Measurements from ENCODE around the gene RPS6KA1.
"Not testable (repeated sequence)": the region's sequence is repeated elsewhere in the genome, so short reads cannot be mapped to it uniquely, and the experiment has no call there.

Gene RPS6KA1

DNA sequence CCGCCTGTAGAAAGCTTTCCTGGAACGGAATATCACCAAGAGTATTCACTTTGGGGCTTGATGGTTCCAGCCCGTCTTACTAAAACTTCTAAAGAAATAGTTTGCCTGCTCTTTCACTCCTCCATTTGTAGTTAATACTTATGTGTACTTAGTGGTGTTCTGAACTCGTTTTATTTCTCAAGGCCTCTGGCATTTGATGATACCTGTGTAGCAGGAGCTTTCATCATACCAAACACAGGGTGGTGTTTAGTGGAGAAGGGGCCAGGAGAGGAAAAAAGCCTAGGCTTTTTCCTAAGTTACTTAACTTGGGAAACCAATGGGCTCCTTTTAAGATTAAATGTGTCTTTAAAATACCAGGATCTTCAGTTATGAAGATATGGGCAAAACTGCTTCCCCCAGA is 74.3 kb downstream of the RPS6KA1 start:
- DNase-seq, result no peak

- no peak for DNase-seq
These were observed 77.6 kb downstream of the RPS6KA1 start for GRCh38 chr1:26607186-26607585.

GRCh38 chr1:26608895-26609294 is 79.3 kb downstream of the RPS6KA1 start:
- DNase-seq, result no peak

DNA sequence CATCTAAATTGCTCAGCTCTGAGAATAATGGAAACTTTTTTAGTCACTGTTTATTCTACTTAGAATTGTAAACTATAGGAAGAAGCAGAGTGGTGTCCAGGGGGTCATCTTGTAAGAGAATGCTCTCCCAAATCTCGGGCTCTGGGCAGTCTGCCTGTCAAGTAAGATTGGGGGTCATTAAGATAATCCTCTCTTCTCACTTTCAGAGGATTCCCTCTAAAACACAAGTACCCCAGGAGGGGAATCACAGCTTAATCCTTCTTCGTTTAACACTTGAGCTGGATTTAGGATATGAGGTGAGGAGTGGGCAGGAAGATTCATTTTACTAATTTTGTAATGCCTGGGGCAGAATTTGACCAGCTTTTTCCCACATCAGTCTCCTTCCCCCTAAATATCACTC is 81.2 kb downstream of the RPS6KA1 start:
- no peak for DNase-seq

DNA sequence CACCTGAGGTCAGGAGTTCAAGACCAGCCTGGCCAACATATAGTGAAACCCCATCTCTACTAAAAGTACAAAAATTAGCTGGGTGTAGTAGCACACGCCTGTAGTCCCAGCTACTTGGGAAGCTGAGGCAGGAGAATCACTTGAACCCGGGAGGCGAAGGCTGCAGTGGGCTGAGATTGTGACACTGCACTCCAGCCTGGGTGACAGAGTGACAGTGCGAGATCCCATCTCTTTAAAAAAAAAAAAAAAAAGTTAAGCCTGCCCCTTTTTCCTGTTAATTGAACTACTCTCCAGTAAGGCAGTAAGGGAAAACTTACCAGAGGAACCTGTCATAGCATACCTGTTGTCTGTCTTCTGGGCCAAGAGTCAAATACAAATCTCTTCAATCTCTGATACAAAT is 83.1 kb downstream of the RPS6KA1 start:
- not testable (repeated sequence) for DNase-seq

DNA sequence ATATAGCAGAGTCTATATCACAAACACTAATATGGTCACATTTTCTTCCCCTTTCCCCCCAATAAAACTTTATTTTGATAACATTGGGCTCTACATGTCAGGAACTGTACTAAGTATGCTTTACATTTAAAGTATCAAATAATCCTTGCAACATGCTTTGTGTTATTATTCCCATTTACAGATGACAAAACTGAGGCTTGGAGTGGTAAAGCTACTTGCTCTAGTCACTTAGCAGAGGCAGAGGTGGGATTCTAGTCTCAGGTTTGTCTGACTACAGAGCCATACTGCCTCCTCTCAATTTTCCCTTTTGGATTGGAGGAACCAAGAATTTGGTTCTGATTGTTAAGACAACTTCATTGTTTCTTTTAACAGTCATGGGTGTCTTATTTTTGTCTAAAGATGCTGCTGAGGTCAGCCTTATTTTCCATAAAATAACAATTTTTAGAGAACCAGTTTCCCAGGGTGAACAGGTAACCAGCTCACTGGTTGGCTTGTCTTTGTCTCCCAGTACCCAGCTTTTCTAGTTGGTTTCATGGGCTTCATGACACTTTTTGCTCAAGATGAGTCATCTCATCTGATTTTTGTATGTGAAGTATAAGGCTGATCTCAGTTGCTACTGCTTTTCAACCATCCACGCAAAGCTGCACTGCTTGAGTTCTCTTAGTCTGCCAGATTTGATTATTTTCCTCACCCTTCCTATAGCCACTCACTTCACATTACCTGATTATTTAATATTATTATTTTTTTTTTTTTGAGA is 85.3 kb downstream of the RPS6KA1 start:
- DNase-seq, result no peak

- DNase-seq, result no peak
These were observed 87.3 kb downstream of the RPS6KA1 start for GRCh38 chr1:26616881-26617280.

GRCh38 chr1:26618561-26618960 is 89.0 kb downstream of the RPS6KA1 start:
- DNase-seq, result no peak

All from activated T-cell treated with anti-CD3 and anti-CD28 coated beads, Interleukin-2, amount 50 U/mL, for 48 hours (primary cell).